GM23248 (cell line): Measurements from ENCODE around the gene XRCC5.

Experiments used
- EZH2 ChIP-seq: fragments of 200-600 bp; sonication (generic); IDR thresholded peaks from 2 replicates; pipeline ENCODE4 v1.6.1; 2018; ENCODE audit warnings: antibody characterized with exemption, mild to moderate bottlenecking; ENCODE audit not compliant: insufficient read depth, poor library complexity, severe bottlenecking
- EZH2phosphoT487 ChIP-seq: fragments of 200-600 bp; sonication (generic); IDR thresholded peaks from 2 replicates; pipeline ENCODE4 v1.6.1; 2018; ENCODE audit warnings: antibody characterized with exemption, moderate library complexity, mild to moderate bottlenecking, low read depth; ENCODE audit not compliant: insufficient read depth

GRCh38 chr2:216082805-216083204 is 26.3 kb upstream of the XRCC5 start:
- TF ChIP-seq EZH2 (no peak), EZH2phosphoT487 (no peak)
